Heart left ventricle (tissue), 16 donors: ENCODE measurements around the gene UBE3B. TPM values are rescaled to one million over a fixed set of nuclear protein-coding genes. Genes with fewer than 3 reads are reported as not detected.
"Not testable (repeated sequence)": the region's sequence is repeated elsewhere in the genome, so short reads cannot be mapped to it uniquely, and the experiment has no call there.

ENCODE experiments used
- ATAC-seq, 4 donors: fragments of 200-7000 bp; cut with Tn5 transposase; one replicate each; pipeline ENCODE4 v1.9.1; 2020 to 2022; ENCODE audit warnings: moderate library complexity in 4 of 4, mild to moderate bottlenecking in 3 of 4, moderate number of reproducible peaks in 1 of 4
- DNase-seq, 5 donors: peaks; one replicate each; pipeline ENCODE4 v3.0.0-alpha.2; 2020
- H3K27ac ChIP-seq, 12 donors: fragments of 200-600 bp; sonication (generic) in 4 of 12; one replicate each; pipeline versions ENCODE4 v1.5.0 to v1.8.0; 2016 to 2022; ENCODE audit warnings: mild to moderate bottlenecking in 2 of 12
- H3K27me3 ChIP-seq, 9 donors: fragments of 200-600 bp; sonication (generic) in 2 of 9; one replicate each; pipeline versions ENCODE4 v1.5.1 to v1.8.0; 2016 to 2022; ENCODE audit warnings: mild to moderate bottlenecking in 3 of 9
- H3K36me3 ChIP-seq, 9 donors: fragments of 200-600 bp; sonication (generic) in 2 of 9; one replicate each; pipeline versions ENCODE4 v1.5.0 to v1.8.0; 2018 to 2022; ENCODE audit warnings: mild to moderate bottlenecking in 2 of 9
- H3K4me1 ChIP-seq, 12 donors: fragments of 200-600 bp; sonication (generic) in 4 of 12; one replicate each; pipeline versions ENCODE4 v1.5.0 to v1.8.0; 2016 to 2022; ENCODE audit warnings: mild to moderate bottlenecking in 3 of 12
- H3K4me3 ChIP-seq, 12 donors: fragments of 200-600 bp; sonication (generic) in 4 of 12; one replicate each; pipeline versions ENCODE4 v1.5.0 to v1.8.0; 2017 to 2022; ENCODE audit warnings: mild to moderate bottlenecking in 9 of 12, moderate library complexity in 4 of 12
- H3K9me3 ChIP-seq, 12 donors: fragments of 200-600 bp; sonication (generic) in 4 of 12; one replicate each; pipeline versions ENCODE4 v1.5.0 to v1.8.0; 2016 to 2022; ENCODE audit warnings: mild to moderate bottlenecking in 1 of 12
- CTCF ChIP-seq, 12 donors: fragments of 200-600 bp; sonication (generic) in 4 of 12; IDR thresholded peaks; one replicate each; pipeline versions ENCODE4 v1.5.0 to v1.8.0; 2018 to 2022; ENCODE audit warnings: antibody characterized with exemption in 12 of 12, mild to moderate bottlenecking in 5 of 12
- POLR2A ChIP-seq, 2 donors: fragments of 450-650 bp; IDR thresholded peaks; one replicate each; pipeline ENCODE4 v1.6.1; 2017; ENCODE audit warnings: antibody characterized with exemption in 2 of 2, mild to moderate bottlenecking in 2 of 2, moderate library complexity in 2 of 2
- WGBS, 4 donors: extraction: QIAGEN DNeasy Blood & Tissue Kit in 2 of 4; methylation state at CpG; one replicate each; pipeline versions ENCODE4 v1.1.5 to v1.1.7; 2013 to 2018; 5-methylcytosine and 5-hydroxymethylcytosine counted together
- intact Hi-C, 10 donors: fragments of 100-400 bp; cut with DNase I; formaldehyde crosslinking; loops; one replicate each; pipeline versions ENCODE4 v1.11.1 to v1.14.2; 2022
- long read RNA-seq, 3 donors: library from polyadenylated mRNA; unstranded; transcript quantifications; one replicate each; pipeline ENCODE4 v2.0.0, GENCODE V29; 2020 to 2021
- polyA plus RNA-seq, 2 donors: library from polyadenylated mRNA; stranded (reverse); fragments of 200-250 nt; gene quantifications; one replicate each; pipeline ENCODE4 v1.2.3, GENCODE V29; 2013
- total RNA-seq, 9 donors: library from RNA; depleted of rRNA in 2 of 9; stranded (reverse); fragments of >200 nt in 2 of 9; fragmentation: NEBNext Ultra II Directional in 3 of 9; extraction: Animal tissue kit (Norgen Biotek cat#: 25700) in 3 of 9; gene quantifications; one replicate each; pipeline versions ENCODE4 v1.1.0 to v1.2.4, GENCODE V29; 2016 to 2023
- donor health status: ischemic (EF 13 %, LVEDD 7.1; RV severe dilation, severe dysfunction).
- donor health status: healthy with polysubstance abuse.
- donor health status: DM: no; HTN: yes; CAD: no.
- donor health status: DM: no; HTN: no; CAD: no.
- donor health status: ischemic (EF 25% LVEDD 6.9; RV normal size, moderate dysfunction).
- donor health status: ischemic (EF 25% LVEDD 5.7; RV mildly dilated, moderate dysfunction).
- donor health status: healthy.
- donor health status: DM: yes; HTN: yes; CAD: no.
- donor health status: ischemic (EF 35%, LVEDD 5.7; RV mildly dilated, moderate dysfunction).
- donor health status: nonischemic (EF 11% LVEDD 7.7; RV severe dilation, severe dysfunction).
- donor health status: DM: yes; HTN: yes; CAD: no.
- donor health status: PGD.
- donor health status: ischemic (EF 29% LVEDD 5.4; RV normal size, mild dysfunction).
- donor health status: nonischemic (EF 23%, LVEDD 6.1; RV moderate dilation, normal function).

UBE3B gene
- total RNA-seq (10 to 100 TPM; 45.7 to 82.7 (median 53.8) TPM), polyA plus RNA-seq (10 to 100 TPM; 19.1 to 24.4 TPM)
- long read RNA-seq, donor 1, full-length matches to known transcripts = 4 of 33 reads
- long read RNA-seq, donor 1, partial matches to known transcripts = 24 of 33 reads
- long read RNA-seq, donor 1, other reads (novel, unspliced or antisense) = 5 of 33 reads
- long read RNA-seq, donor 2, full-length matches to known transcripts = 24 of 97 reads
- long read RNA-seq, donor 2, partial matches to known transcripts = 28 of 97 reads
- long read RNA-seq, donor 2, other reads (novel, unspliced or antisense) = 45 of 97 reads
- long read RNA-seq, donor 3, full-length matches to known transcripts = 6 of 41 reads
- long read RNA-seq, donor 3, partial matches to known transcripts = 9 of 41 reads
- long read RNA-seq, donor 3, other reads (novel, unspliced or antisense) = 26 of 41 reads

- no peaks in the 10 kb centered on the region for H3K27me3 ChIP-seq
- 0 to 1% (median 0%) methylated on average over 20 to 54 of the region's 54 CpGs for WGBS, 4 donors
- TF ChIP-seq CTCF (IDR thresholded peaks at IDR 0.05) = peak in 4 of 12 donors; percentile 9 to 26 (median 20)
- peak in 1 of 2 donors; percentile 50 for TF ChIP-seq POLR2A (IDR thresholded peaks at IDR 0.05)
- ATAC-seq = peak; percentile 98 to 99 (median 98)
- H3K4me1 ChIP-seq = peaks cover 12 to 65% (median 43%) of the 10 kb centered on the region in 12 donors
- intact Hi-C loops = loop anchor here (1.0 to 5.0 kb wide), 7 partner anchors 15 to 95 kb away; partner anchors contain the start of genes MMAB (in 1 of the 10) and MVK (in 1 of the 10)
- no peaks in the 10 kb centered on the region for H3K9me3 ChIP-seq
- peak within 1 kb of the TSS; percentile 91 to 99 (median 98) for H3K27ac ChIP-seq
- H3K4me3 ChIP-seq = peak within 1 kb of the TSS; percentile 59 to 92 (median 82)
- H3K36me3 ChIP-seq = peaks cover 0 to 20% (median 9%) of the 10 kb centered on the region in 9 donors
- DNase-seq = peak; percentile 91 to 93 (median 92)
These were observed at the start of gene UBE3B, which contains the start of gene KCTD10 for GRCh38 chr12:109477185-109477962. UBE3B (plus strand) TSS chr12:109477634; CDS start chr12:109483552, 5,918 bp downstream. KCTD10 (minus strand) TSS chr12:109477300; CDS start chr12:109477262, 38 bp downstream.

- intact Hi-C loops = loop anchor here in 9 of 10 donors (2.0 to 10.0 kb wide), 9 partner anchors 49 to 454 kb away; partner anchors contain the start of genes KCTD10 (in 2 of the 9), UBE3B (in 2 of the 9), GLTP (in 1 of the 9) and MMAB (in 1 of the 9)
- ATAC-seq (peak; percentile 73 to 92 (median 91)), DNase-seq (peak; percentile 75 to 90 (median 80))
- 20 to 24% (median 22%) methylated on average over 8 of the region's 8 CpGs for WGBS, 4 donors
- Histone ChIP-seq H3K4me1 (peaks cover 0 to 8% (median 6%) of the 10 kb centered on the region in 12 donors), H3K9me3 (no peaks in the 10 kb centered on the region), H3K27ac (no peak overlapping the region), H3K27me3 (peaks cover 0 to 4% (median 0%) of the 10 kb centered on the region in 9 donors), H3K36me3 (no peaks in the 10 kb centered on the region), H3K4me3 (no peak overlapping the region)
- no peak for TF ChIP-seq POLR2A (IDR thresholded peaks at IDR 0.05)
- TF ChIP-seq CTCF (IDR thresholded peaks at IDR 0.05) = peak; percentile 97 to 99 (median 99)
These were observed 49.3 kb upstream of the UBE3B start for GRCh38 chr12:109428037-109428629.

- H3K27ac ChIP-seq, ATAC-seq, H3K4me3 ChIP-seq, DNase-seq, H3K27me3 ChIP-seq, H3K36me3 ChIP-seq, H3K9me3 ChIP-seq: not testable (repeated sequence)
- intact Hi-C loops = loop anchor here in 9 of 10 donors (2.0 to 10.0 kb wide), 9 partner anchors 48 to 453 kb away; partner anchors contain the start of genes KCTD10 (in 2 of the 9), UBE3B (in 2 of the 9), GLTP (in 1 of the 9) and MMAB (in 1 of the 9)
- peaks cover 0 to 14% (median 10%) of the 10 kb centered on the region in 12 donors for H3K4me1 ChIP-seq
- 72 to 93% (median 91%) methylated on average over 3 of the region's 3 CpGs for WGBS, 4 donors
These were observed 48.6 kb upstream of the UBE3B start for GRCh38 chr12:109428804-109429203.

GRCh38 chr12:109430244-109430643 is 47.2 kb upstream of the UBE3B start:
- no peak overlapping the region for H3K4me3 ChIP-seq
- no peak for ATAC-seq
- H3K27me3 ChIP-seq = no peaks in the 10 kb centered on the region
- 83 to 95% (median 93%) methylated on average over 6 of the region's 6 CpGs for WGBS, 4 donors
- no peaks in the 10 kb centered on the region for H3K9me3 ChIP-seq
- DNase-seq = no peak
- H3K36me3 ChIP-seq = no peaks in the 10 kb centered on the region
- intact Hi-C loops = loop anchor here in 8 of 10 donors (5.0 to 10.0 kb wide), 4 partner anchors 47 to 347 kb away; partner anchors contain the start of genes KCTD10 (in 5 of the 8) and UBE3B (in 5 of the 8)
- TF ChIP-seq POLR2A (IDR thresholded peaks at IDR 0.05) = no peak
- peaks cover 0 to 16% (median 10%) of the 10 kb centered on the region in 12 donors for H3K4me1 ChIP-seq
- H3K27ac ChIP-seq = no peak overlapping the region
